ENCODE results near the gene UGT1A9. TPM values are rescaled to one million over a fixed set of nuclear protein-coding genes. Genes with fewer than 3 reads are reported as not detected.

Gene UGT1A9
- total and polyA plus RNA-seq, 2 experiments from 2014 or later = not detected

- H3K4me3 ChIP-seq = no peak overlapping the region
- peaks cover 19% of the 10 kb centered on the region for H3K27me3 ChIP-seq (replicated peaks; ENCODE audit: insufficient read depth)
- H3F3A ChIP-seq (ENCODE audit: insufficient read depth) = no peaks in the 10 kb centered on the region
- H3K9me3 ChIP-seq (ENCODE audit: low read depth) = no peaks in the 10 kb centered on the region
- TF ChIP-seq EZH2 (IDR thresholded peaks at IDR 0.05; ENCODE audit: insufficient read depth, poor library complexity, severe bottlenecking) = no peak
- TF ChIP-seq EZH2phosphoT487 (IDR thresholded peaks at IDR 0.05; ENCODE audit: insufficient read depth, low read depth) = no peak
- H3K4me1 ChIP-seq (ENCODE audit: insufficient read depth) = no peaks in the 10 kb centered on the region
- H2AFZ ChIP-seq = no peak overlapping the region
- H4K20me1 ChIP-seq (ENCODE audit: insufficient read depth) = no peaks in the 10 kb centered on the region
- DNase-seq = no peak
- H3K27ac ChIP-seq = no peak overlapping the region
- in situ Hi-C loops (cut with MboI) = no loop called here
- no peak overlapping the region for H3K4me2 ChIP-seq (ENCODE audit: unreplicated experiment)
- H3K9ac ChIP-seq = no peak overlapping the region
- WGBS, 2 experiments (ENCODE audit: low coverage in 1 of 2, low lambda C conversion rate in 2 of 2, missing lambda C conversion rate in 2 of 2) = 59% methylated on average over 8 of the region's 8 CpGs
- H3K36me3 ChIP-seq (ENCODE audit: low read depth) = no peaks in the 10 kb centered on the region
- H3K79me2 ChIP-seq (ENCODE audit: insufficient read depth) = no peaks in the 10 kb centered on the region
- no peaks in the 10 kb centered on the region for H3K9me2 ChIP-seq (ENCODE audit: insufficient read depth)
Observed at GRCh38 chr2:233821709-233822100, 150.0 kb downstream of the UGT1A9 start.

GRCh38 chr2:233822101-233822771 lies 150.5 kb downstream of the UGT1A9 start:
- Histone ChIP-seq H4K20me1 (ENCODE audit: insufficient read depth) (no peaks in the 10 kb centered on the region), H3K9ac (no peak overlapping the region), H3K27me3 (replicated peaks; ENCODE audit: insufficient read depth) (peaks cover 19% of the 10 kb centered on the region), H3F3A (ENCODE audit: insufficient read depth) (no peaks in the 10 kb centered on the region), H2AFZ (no peak overlapping the region), H3K4me3 (no peak overlapping the region), H3K9me3 (ENCODE audit: low read depth) (no peaks in the 10 kb centered on the region), H3K9me2 (ENCODE audit: insufficient read depth) (no peaks in the 10 kb centered on the region), H3K36me3 (ENCODE audit: low read depth) (no peaks in the 10 kb centered on the region), H3K4me2 (ENCODE audit: unreplicated experiment) (no peak overlapping the region), H3K4me1 (ENCODE audit: insufficient read depth) (no peaks in the 10 kb centered on the region), H3K79me2 (ENCODE audit: insufficient read depth) (no peaks in the 10 kb centered on the region), H3K27ac (no peak overlapping the region)
- no peak for DNase-seq
- TF ChIP-seq EZH2phosphoT487 (IDR thresholded peaks at IDR 0.05; ENCODE audit: insufficient read depth, low read depth) = no peak
- no peak for TF ChIP-seq EZH2 (IDR thresholded peaks at IDR 0.05; ENCODE audit: insufficient read depth, poor library complexity, severe bottlenecking)
- 55 to 63% methylated on average over 19 to 21 of the region's 21 CpGs for WGBS, 2 experiments (ENCODE audit: low coverage in 1 of 2, low lambda C conversion rate in 2 of 2, missing lambda C conversion rate in 2 of 2)
- in situ Hi-C loops (cut with MboI) = no loop called here

Other genes starting within 250 kb of the UGT1A9 start
- 31.0 and 36.8 TPM in 2 replicates for gene USP40, start 105.1 kb upstream of the UGT1A9 start, total RNA-seq (2014; rRNA removed; shearing (Covaris generic))
- 24.7 and 25.1 TPM in 2 replicates for gene USP40, start 105.1 kb upstream of the UGT1A9 start, polyA plus RNA-seq (2016; fragmentation: Nextera tagmentation; extraction: Ambion mirVana)
- gene UGT1A8, start 54.3 kb upstream of the UGT1A9 start, total RNA-seq (2014; rRNA removed; shearing (Covaris generic)) = not detected in 2 replicates
- gene UGT1A8, start 54.3 kb upstream of the UGT1A9 start, polyA plus RNA-seq (2016; fragmentation: Nextera tagmentation; extraction: Ambion mirVana) = not detected in 2 replicates
- gene UGT1A10, start 35.5 kb upstream of the UGT1A9 start, total RNA-seq (2014; rRNA removed; shearing (Covaris generic)) = not detected in 2 replicates
- not detected in 2 replicates for gene UGT1A10, start 35.5 kb upstream of the UGT1A9 start, polyA plus RNA-seq (2016; fragmentation: Nextera tagmentation; extraction: Ambion mirVana)
- gene UGT1A7, start 10.0 kb downstream of the UGT1A9 start, total RNA-seq (2014; rRNA removed; shearing (Covaris generic)) = not detected in 2 replicates
- gene UGT1A7, start 10.0 kb downstream of the UGT1A9 start, polyA plus RNA-seq (2016; fragmentation: Nextera tagmentation; extraction: Ambion mirVana) = not detected in 2 replicates
- not detected in 2 replicates for gene UGT1A6, start 21.0 kb downstream of the UGT1A9 start, total RNA-seq (2014; rRNA removed; shearing (Covaris generic))
- gene UGT1A6, start 21.0 kb downstream of the UGT1A9 start, polyA plus RNA-seq (2016; fragmentation: Nextera tagmentation; extraction: Ambion mirVana) = not detected in 2 replicates
- not detected in 2 replicates for gene UGT1A5, start 41.0 kb downstream of the UGT1A9 start, total RNA-seq (2014; rRNA removed; shearing (Covaris generic))
- not detected in 2 replicates for gene UGT1A5, start 41.0 kb downstream of the UGT1A9 start, polyA plus RNA-seq (2016; fragmentation: Nextera tagmentation; extraction: Ambion mirVana)
- gene UGT1A4, start 46.8 kb downstream of the UGT1A9 start, total RNA-seq (2014; rRNA removed; shearing (Covaris generic)) = not detected in 2 replicates
- not detected in 2 replicates for gene UGT1A4, start 46.8 kb downstream of the UGT1A9 start, polyA plus RNA-seq (2016; fragmentation: Nextera tagmentation; extraction: Ambion mirVana)
- not detected in 2 replicates for gene UGT1A3, start 57.1 kb downstream of the UGT1A9 start, total RNA-seq (2014; rRNA removed; shearing (Covaris generic))
- not detected in 2 replicates for gene UGT1A3, start 57.1 kb downstream of the UGT1A9 start, polyA plus RNA-seq (2016; fragmentation: Nextera tagmentation; extraction: Ambion mirVana)
- not detected in 2 replicates for gene UGT1A1, start 88.4 kb downstream of the UGT1A9 start, total RNA-seq (2014; rRNA removed; shearing (Covaris generic))
- gene UGT1A1, start 88.4 kb downstream of the UGT1A9 start, polyA plus RNA-seq (2016; fragmentation: Nextera tagmentation; extraction: Ambion mirVana) = not detected in 2 replicates
- gene MROH2A, start 106.4 kb downstream of the UGT1A9 start, total RNA-seq (2014; rRNA removed; shearing (Covaris generic)) = not detected in 2 replicates
- not detected in 2 replicates for gene MROH2A, start 106.4 kb downstream of the UGT1A9 start, polyA plus RNA-seq (2016; fragmentation: Nextera tagmentation; extraction: Ambion mirVana)
- 10.9 and 13.2 TPM in 2 replicates for gene HJURP, start 182.6 kb downstream of the UGT1A9 start, total RNA-seq (2014; rRNA removed; shearing (Covaris generic))
- 13.5 and 13.9 TPM in 2 replicates for gene HJURP, start 182.6 kb downstream of the UGT1A9 start, polyA plus RNA-seq (2016; fragmentation: Nextera tagmentation; extraction: Ambion mirVana)
- gene TRPM8, start 245.5 kb downstream of the UGT1A9 start, total RNA-seq (2014; rRNA removed; shearing (Covaris generic)) = not detected in 2 replicates
- gene TRPM8, start 245.5 kb downstream of the UGT1A9 start, polyA plus RNA-seq (2016; fragmentation: Nextera tagmentation; extraction: Ambion mirVana) = not detected in 2 replicates